HEK293T (cell line): Measurements from ENCODE around the gene CNNM3.

ENCODE experiments used
- CTCF ChIA-PET: fragments of 350-600 bp; formaldehyde crosslinking; extraction: SDS; loops from one replicate; lab custom pipeline; 2021; ENCODE audit warnings: antibody characterized with exemption, inconsistent platforms; lab: Yijun Ruan, JAX
- POLR2A ChIA-PET: fragments of 350-600 bp; formaldehyde crosslinking; extraction: SDS; loops from one replicate; lab custom pipeline; 2020; ENCODE audit warnings: antibody characterized with exemption, inconsistent platforms; lab: Yijun Ruan, JAX
- DNase-seq: peaks from one replicate; pipeline ENCODE4 v3.0.0; 2012; ENCODE audit warnings: mixed read lengths; ENCODE audit errors: extremely low spot score
- ARNT ChIP-seq: fragments of 450-650 bp; IDR thresholded peaks from 2 replicates; pipeline ENCODE4 v1.6.1; 2017; ENCODE audit warnings: mild to moderate bottlenecking
- BHLHE40 ChIP-seq: fragments of 450-650 bp; IDR thresholded peaks from 2 replicates; pipeline ENCODE4 v1.6.1; 2016; ENCODE audit warnings: mild to moderate bottlenecking, moderate library complexity, borderline replicate concordance
- CTBP1 ChIP-seq: fragments of 450-650 bp; IDR thresholded peaks from 2 replicates; pipeline ENCODE4 v1.6.1; 2016; ENCODE audit warnings: borderline replicate concordance
- ELF4 ChIP-seq: fragments of 450-650 bp; IDR thresholded peaks from 2 replicates; pipeline ENCODE4 v1.6.1; 2017; ENCODE audit warnings: antibody characterized with exemption
- FOXA1 ChIP-seq: fragments of 450-650 bp; IDR thresholded peaks from 2 replicates; pipeline ENCODE4 v1.6.1; 2016; ENCODE audit warnings: mild to moderate bottlenecking
- FOXK2 ChIP-seq: fragments of 450-650 bp; IDR thresholded peaks from 2 replicates; pipeline ENCODE4 v1.6.1; 2016; ENCODE audit warnings: mild to moderate bottlenecking
- FOXM1 ChIP-seq: fragments of 450-650 bp; IDR thresholded peaks from 2 replicates; pipeline ENCODE4 v1.6.1; 2017; ENCODE audit warnings: mild to moderate bottlenecking, borderline replicate concordance
- HDGF ChIP-seq: fragments of 450-650 bp; IDR thresholded peaks from 2 replicates; pipeline ENCODE4 v1.6.1; 2017; ENCODE audit warnings: antibody characterized with exemption, borderline replicate concordance
- L3MBTL2 ChIP-seq: fragments of 450-650 bp; conservative IDR thresholded peaks from 2 replicates; pipeline ENCODE4 v1.6.1; 2016; ENCODE audit warnings: mild to moderate bottlenecking
- LEF1 ChIP-seq: fragments of 450-650 bp; IDR thresholded peaks from 2 replicates; pipeline ENCODE4 v1.6.1; 2017; ENCODE audit warnings: mild to moderate bottlenecking, borderline replicate concordance
- NFRKB ChIP-seq: fragments of 450-650 bp; IDR thresholded peaks from 2 replicates; pipeline ENCODE4 v1.6.1; 2016; ENCODE audit warnings: mild to moderate bottlenecking, moderate library complexity
- PKNOX1 ChIP-seq: fragments of 450-650 bp; IDR thresholded peaks from 2 replicates; pipeline ENCODE4 v1.6.1; 2016
- SP1 ChIP-seq: fragments of 450-650 bp; IDR thresholded peaks from 2 replicates; pipeline ENCODE4 v1.6.1; 2017
- SUZ12 ChIP-seq: fragments of 450-650 bp; IDR thresholded peaks from 2 replicates; pipeline ENCODE4 v1.6.1; 2016; ENCODE audit warnings: mild to moderate bottlenecking
- TARDBP ChIP-seq: fragments of 450-650 bp; IDR thresholded peaks from 2 replicates; pipeline ENCODE4 v1.6.1; 2016
- ZNF384 ChIP-seq: fragments of 450-650 bp; IDR thresholded peaks from 2 replicates; pipeline ENCODE4 v1.6.1; 2016

Gene CNNM3

DNA sequence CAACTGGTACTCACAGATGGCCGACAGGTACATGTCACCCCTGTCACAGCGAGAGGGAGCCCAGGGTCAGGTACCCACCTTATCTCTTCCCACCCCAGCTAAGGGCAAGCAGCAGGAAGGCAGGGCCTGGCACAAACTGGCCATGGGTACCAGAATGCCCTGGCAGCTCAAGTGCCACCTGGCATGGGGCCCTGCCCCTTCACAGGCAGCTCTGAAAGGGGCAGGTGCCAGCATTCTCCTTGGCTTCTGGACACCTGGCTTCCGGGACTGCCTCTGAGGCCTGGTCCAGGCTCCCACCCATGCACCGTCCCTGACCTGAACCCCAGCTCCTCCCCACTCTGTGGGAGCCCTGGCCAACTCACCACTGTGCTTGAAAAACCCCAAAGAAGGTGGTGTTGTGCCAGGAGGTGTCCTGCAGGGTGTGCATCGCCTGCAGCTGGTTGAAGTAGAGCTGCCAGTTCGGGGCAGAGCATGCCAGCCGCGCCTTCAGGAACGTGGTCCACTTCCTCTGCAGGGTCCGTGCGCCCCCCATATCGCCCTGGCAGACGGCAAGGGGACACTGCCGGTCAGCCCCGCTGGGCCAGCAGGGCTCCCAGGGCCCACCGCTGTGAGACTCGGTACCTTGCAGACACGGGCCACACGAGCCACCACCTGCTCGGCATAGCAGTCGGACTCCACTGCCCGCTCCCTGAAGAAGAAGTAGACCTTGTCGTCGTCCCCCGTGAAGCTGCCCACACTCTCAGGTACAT, 48.4 kb downstream of the CNNM3 start:
- ChIA-PET POLR2A (no interaction called here), CTCF (no interaction called here)
- TF ChIP-seq BHLHE40 (no peak), ELF4 (no peak), FOXK2 (no peak), FOXA1 (no peak), LEF1 (no peak), ARNT (no peak), FOXM1 (no peak), PKNOX1 (no peak), SUZ12 (no peak), CTBP1 (no peak)
- DNase-seq: no peak

DNA sequence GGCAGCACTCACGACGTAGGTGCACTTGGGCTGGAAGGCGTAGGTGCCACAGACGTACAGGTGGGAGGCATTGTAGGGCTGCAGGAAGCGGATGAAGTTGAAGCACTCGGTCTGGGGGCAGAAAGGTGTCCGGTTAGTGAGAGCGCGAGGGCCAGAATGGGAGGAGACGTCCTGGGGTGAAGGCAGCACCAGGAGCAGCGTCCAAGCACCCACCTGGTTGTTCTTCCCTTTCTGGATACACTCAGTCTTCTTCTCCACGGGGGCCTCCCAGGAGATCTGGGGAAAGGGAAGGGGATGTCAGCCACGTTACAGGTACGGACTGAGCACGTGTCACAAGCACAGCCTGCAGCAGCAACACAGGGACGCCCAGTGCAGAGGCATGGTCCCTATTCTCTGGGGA, 49.6 kb downstream of the CNNM3 start:
- DNase-seq: no peak
- POLR2A ChIA-PET: no interaction called here
- CTCF ChIA-PET: no interaction called here
- TF ChIP-seq ZNF384 (no peak), FOXK2 (no peak), FOXA1 (no peak), ELF4 (no peak), LEF1 (no peak), TARDBP (no peak), SP1 (no peak), HDGF (no peak), SUZ12 (no peak), PKNOX1 (no peak), ARNT (no peak), NFRKB (no peak), BHLHE40 (no peak), L3MBTL2 (no peak), CTBP1 (no peak), FOXM1 (no peak)

- POLR2A ChIA-PET: no interaction called here
- no peak for DNase-seq
- CTCF ChIA-PET: interaction anchor here (0.7 kb wide), 1 partner anchor 85 kb away, joined by 3 read pairs; no protein-coding TSS in a partner anchor
- TF ChIP-seq FOXK2 (no peak), CTBP1 (no peak), BHLHE40 (no peak), ELF4 (no peak), PKNOX1 (no peak), TARDBP (no peak), SP1 (no peak), FOXM1 (no peak), ARNT (no peak), LEF1 (no peak), HDGF (no peak), FOXA1 (no peak), ZNF384 (no peak), NFRKB (no peak), L3MBTL2 (no peak)
These were observed 50.1 kb downstream of the CNNM3 start for GRCh38 chr2:96866149-96866548.

DNA sequence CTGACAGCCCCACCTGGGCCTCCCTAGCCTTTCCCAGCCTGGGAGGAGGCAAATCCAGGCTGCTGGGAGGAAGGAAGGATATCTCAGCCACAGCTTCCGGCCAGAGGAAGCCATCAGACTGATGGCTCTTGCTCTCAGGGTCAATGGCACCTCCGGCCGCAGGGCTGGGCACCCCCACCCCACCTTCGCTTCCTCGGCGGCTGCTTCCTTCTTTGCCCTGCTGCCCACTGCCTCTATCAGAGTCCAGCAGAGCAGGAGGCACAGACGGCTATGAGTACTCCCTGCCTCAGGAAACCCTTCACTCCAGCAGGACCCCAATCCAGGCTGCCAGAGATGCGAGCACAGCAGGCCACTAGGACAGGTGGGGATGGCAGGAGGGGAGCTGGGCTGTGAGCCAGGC, 50.5 kb downstream of the CNNM3 start:
- TF ChIP-seq FOXM1 (no peak), ELF4 (no peak), ZNF384 (no peak)
- POLR2A ChIA-PET: interaction anchor here (3.6 kb wide), 1 partner anchor 8 kb away, joined by 58 read pairs; the partner anchor contains the start of gene ANKRD39
- DNase-seq: no peak
- CTCF ChIA-PET: interaction anchor here (0.7 kb wide), 1 partner anchor 84 kb away, joined by 3 read pairs; no protein-coding TSS in a partner anchor

- ChIA-PET CTCF (interaction anchor here (0.7 to 2.1 kb wide), 2 partner anchors 9 to 84 kb away, joined by 3 to 17 read pairs; partner anchors contain the start of gene ANKRD39), POLR2A (interaction anchor here (1.0 to 3.6 kb wide), 3 partner anchors 8 to 104 kb away, joined by 3 to 58 read pairs (median 3); partner anchors contain the start of gene ANKRD39)
- no peak for TF ChIP-seq LEF1
- TF ChIP-seq PKNOX1: no peak
- TF ChIP-seq ZNF384: no peak
- no peak for TF ChIP-seq BHLHE40
- TF ChIP-seq ARNT: no peak
- TF ChIP-seq SUZ12: no peak
- no peak for TF ChIP-seq CTBP1
- TF ChIP-seq FOXK2: no peak
- no peak for TF ChIP-seq NFRKB
- TF ChIP-seq FOXA1: no peak
- TF ChIP-seq TARDBP: no peak
- no peak for TF ChIP-seq ELF4
- TF ChIP-seq HDGF: no peak
- no peak for DNase-seq
These were observed 51.1 kb downstream of the CNNM3 start for GRCh38 chr2:96866986-96867755.
